Measurements from ENCODE around the gene SYCP2L.

DNA sequence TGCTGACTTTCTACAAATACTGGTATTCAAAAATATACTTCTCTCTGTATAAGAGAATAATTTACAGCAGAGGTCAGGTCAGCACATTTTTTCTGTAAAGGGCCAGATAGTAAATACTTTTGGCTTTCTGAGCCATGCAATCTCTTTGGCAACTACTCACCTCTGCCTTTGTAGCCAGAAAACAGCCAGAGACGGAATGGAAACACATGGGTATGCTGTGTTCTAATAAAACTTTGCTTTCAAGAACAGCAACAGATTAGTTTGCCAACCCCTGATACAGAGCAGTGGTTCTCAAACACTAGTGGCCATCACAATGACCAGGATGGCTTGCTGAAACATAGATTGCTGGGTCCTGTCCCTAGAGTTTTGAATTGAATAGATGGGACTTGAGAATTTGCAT is 46.3 kb downstream of the SYCP2L start:
- TF ChIP-seq, protein P1, sequence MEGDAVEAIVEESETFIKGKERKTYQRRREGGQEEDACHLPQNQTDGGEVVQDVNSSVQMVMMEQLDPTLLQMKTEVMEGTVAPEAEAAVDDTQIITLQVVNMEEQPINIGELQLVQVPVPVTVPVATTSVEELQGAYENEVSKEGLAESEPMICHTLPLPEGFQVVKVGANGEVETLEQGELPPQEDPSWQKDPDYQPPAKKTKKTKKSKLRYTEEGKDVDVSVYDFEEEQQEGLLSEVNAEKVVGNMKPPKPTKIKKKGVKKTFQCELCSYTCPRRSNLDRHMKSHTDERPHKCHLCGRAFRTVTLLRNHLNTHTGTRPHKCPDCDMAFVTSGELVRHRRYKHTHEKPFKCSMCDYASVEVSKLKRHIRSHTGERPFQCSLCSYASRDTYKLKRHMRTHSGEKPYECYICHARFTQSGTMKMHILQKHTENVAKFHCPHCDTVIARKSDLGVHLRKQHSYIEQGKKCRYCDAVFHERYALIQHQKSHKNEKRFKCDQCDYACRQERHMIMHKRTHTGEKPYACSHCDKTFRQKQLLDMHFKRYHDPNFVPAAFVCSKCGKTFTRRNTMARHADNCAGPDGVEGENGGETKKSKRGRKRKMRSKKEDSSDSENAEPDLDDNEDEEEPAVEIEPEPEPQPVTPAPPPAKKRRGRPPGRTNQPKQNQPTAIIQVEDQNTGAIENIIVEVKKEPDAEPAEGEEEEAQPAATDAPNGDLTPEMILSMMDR (IDR thresholded peaks at IDR 0.05) = no peak
- TF ChIP-seq POLR2A (IDR thresholded peaks at IDR 0.05) = no peak

Measured in testis (tissue), 2 donors.